Endothelial cell (in vitro differentiated cells): Measurements from ENCODE around the gene MPND. TPM values are rescaled to one million over a fixed set of nuclear protein-coding genes. Genes with fewer than 3 reads are reported as not detected.
A peak's percentile ranks its signal among the peaks of the same experiment; 100 is the strongest.

Experiments
- DNase-seq: peaks from one replicate; pipeline ENCODE4 v3.0.0; 2021; ENCODE audit warnings: low spot score
- H3K27ac Mint-ChIP-seq: one replicate; pipeline ENCODE4 v1.8.0; 2021; ENCODE audit warnings: mixed read lengths, inconsistent platforms; ENCODE audit not compliant: unreplicated experiment
- H3K27me3 Mint-ChIP-seq: one replicate; pipeline ENCODE4 v1.8.0; 2021; ENCODE audit warnings: mild to moderate bottlenecking, moderate library complexity, mixed read lengths, inconsistent platforms; ENCODE audit not compliant: unreplicated experiment
- H3K36me3 Mint-ChIP-seq: one replicate; pipeline ENCODE4 v1.8.0; 2021; ENCODE audit warnings: mild to moderate bottlenecking, low read depth, mixed read lengths, inconsistent platforms; ENCODE audit not compliant: unreplicated experiment
- H3K4me1 Mint-ChIP-seq: one replicate; pipeline ENCODE4 v1.8.0; 2021; ENCODE audit warnings: mild to moderate bottlenecking, mixed read lengths, inconsistent platforms; ENCODE audit not compliant: unreplicated experiment
- H3K4me3 Mint-ChIP-seq: one replicate; pipeline ENCODE4 v1.8.0; 2021; ENCODE audit warnings: mild to moderate bottlenecking, mixed read lengths, inconsistent platforms; ENCODE audit not compliant: unreplicated experiment
- H3K9me3 Mint-ChIP-seq: one replicate; pipeline ENCODE4 v1.8.0; 2021; ENCODE audit warnings: mixed read lengths, inconsistent platforms; ENCODE audit not compliant: unreplicated experiment
- total RNA-seq: library from RNA; stranded (reverse); fragmentation: NEBNext Ultra II Directional; extraction: Animal tissue kit (Norgen Biotek cat#: 25700); gene quantifications from one replicate; pipeline ENCODE4 v1.2.1, GENCODE V29; 2021; ENCODE audit not compliant: unreplicated experiment
- TF ChIP-seq, protein P1 (sequence below): fragments of 200-600 bp; sonication (generic); IDR thresholded peaks from one replicate; pipeline ENCODE4 v1.5.0; 2021; ENCODE audit warnings: antibody characterized with exemption; ENCODE audit not compliant: unreplicated experiment

MPND gene
- total RNA-seq, 1 donor from 2014 or later: 18.3 TPM

DNA sequence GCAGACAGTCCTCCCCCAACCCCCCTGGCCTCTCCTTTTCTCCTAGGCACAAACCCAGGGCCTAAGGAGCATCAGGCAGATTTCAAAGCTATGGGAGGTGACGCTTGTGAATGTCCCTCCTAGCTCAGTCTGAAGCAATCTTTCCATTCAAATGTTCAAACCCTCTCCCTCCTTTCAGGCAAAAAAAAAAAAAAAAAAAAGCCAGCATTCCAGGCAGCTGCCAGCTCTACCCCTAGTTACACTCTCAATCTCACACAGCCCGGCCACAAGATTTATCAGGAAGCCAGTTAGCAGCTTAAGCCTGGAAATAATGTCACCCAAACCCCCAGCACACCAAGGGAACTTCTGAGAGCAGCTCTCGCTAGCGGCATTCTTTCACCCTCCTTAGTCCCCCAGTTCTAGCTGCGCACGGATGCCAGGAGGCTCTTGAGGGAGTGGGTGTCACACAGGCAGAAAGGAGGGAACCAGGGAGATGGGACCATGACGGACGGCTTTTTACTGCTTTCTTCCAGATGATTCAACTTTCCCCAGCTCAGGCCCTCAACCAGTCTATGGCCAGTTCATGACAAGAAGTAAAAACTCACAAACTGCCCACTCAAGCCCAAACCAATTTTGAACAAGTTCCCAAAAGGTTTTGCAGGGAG lies 50.7 kb downstream of the MPND start:
- H3K9me3 Mint-ChIP-seq: no peaks in the 10 kb centered on the region
- H3K36me3 Mint-ChIP-seq: peaks cover 4% of the 10 kb centered on the region
- DNase-seq: no peak
- H3K4me3 Mint-ChIP-seq: peak overlapping the region; percentile 57
- TF ChIP-seq, protein P1, sequence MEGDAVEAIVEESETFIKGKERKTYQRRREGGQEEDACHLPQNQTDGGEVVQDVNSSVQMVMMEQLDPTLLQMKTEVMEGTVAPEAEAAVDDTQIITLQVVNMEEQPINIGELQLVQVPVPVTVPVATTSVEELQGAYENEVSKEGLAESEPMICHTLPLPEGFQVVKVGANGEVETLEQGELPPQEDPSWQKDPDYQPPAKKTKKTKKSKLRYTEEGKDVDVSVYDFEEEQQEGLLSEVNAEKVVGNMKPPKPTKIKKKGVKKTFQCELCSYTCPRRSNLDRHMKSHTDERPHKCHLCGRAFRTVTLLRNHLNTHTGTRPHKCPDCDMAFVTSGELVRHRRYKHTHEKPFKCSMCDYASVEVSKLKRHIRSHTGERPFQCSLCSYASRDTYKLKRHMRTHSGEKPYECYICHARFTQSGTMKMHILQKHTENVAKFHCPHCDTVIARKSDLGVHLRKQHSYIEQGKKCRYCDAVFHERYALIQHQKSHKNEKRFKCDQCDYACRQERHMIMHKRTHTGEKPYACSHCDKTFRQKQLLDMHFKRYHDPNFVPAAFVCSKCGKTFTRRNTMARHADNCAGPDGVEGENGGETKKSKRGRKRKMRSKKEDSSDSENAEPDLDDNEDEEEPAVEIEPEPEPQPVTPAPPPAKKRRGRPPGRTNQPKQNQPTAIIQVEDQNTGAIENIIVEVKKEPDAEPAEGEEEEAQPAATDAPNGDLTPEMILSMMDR: no peak
- H3K27me3 Mint-ChIP-seq: peaks cover 11% of the 10 kb centered on the region
- H3K4me1 Mint-ChIP-seq: peaks cover 58% of the 10 kb centered on the region
- peak overlapping the region; percentile 54 for H3K27ac Mint-ChIP-seq

DNA sequence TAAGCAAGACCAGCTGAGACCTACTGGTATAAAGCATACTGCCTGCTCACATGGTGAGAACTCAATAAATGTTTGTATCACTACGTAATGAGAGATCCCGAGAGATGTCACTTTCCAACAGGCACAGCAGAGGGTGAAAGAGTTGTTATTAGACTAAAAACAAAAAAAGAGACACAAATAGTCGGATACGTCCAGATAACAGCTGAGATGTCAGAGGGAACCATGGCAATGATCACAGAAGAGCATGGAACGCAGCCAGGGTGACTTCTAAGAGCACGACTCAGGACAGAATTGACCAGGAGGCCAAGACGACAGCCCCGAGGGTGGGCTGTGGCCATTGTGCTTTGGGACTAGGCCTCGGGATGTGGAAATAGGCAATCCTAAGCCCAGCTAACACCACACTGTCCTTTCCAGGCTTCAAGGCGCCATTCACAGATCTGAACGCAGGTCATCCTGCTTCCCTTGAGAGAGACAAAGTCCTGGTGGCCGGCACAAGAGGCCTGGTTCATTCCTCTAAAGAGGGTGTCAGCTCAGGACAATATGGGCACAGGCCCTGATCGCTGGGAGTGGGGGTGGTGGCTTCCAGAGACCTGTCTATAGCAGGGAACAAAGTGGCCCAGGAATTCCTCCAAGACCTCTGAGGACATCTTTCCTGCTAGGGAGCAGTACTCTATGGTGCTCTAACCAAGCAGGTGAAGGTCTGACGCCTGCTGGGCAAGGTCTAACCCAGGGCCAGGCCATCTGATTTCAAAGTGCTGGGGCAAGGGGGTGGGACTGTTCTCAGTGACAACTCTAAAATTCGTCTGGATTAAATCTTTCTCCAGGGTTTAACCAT lies 53.8 kb downstream of the MPND start:
- peaks cover 4% of the 10 kb centered on the region for H3K36me3 Mint-ChIP-seq
- TF ChIP-seq, protein P1: no peak
- no peak overlapping the region for H3K27ac Mint-ChIP-seq
- peaks cover 46% of the 10 kb centered on the region for H3K4me1 Mint-ChIP-seq
- no peak for DNase-seq
- no peaks in the 10 kb centered on the region for H3K9me3 Mint-ChIP-seq
- H3K27me3 Mint-ChIP-seq: peaks cover 10% of the 10 kb centered on the region
- no peak overlapping the region for H3K4me3 Mint-ChIP-seq

GRCh38 chr19:4399812-4400134 lies 56.4 kb downstream of the MPND start:
- H3K36me3 Mint-ChIP-seq: no peaks in the 10 kb centered on the region
- H3K9me3 Mint-ChIP-seq: no peaks in the 10 kb centered on the region
- peaks cover 10% of the 10 kb centered on the region for H3K27me3 Mint-ChIP-seq
- TF ChIP-seq, protein P1: no peak
- peak overlapping the region; percentile 84 for H3K27ac Mint-ChIP-seq
- no peak for DNase-seq
- H3K4me1 Mint-ChIP-seq: peaks cover 39% of the 10 kb centered on the region
- peak overlapping the region; percentile 94 for H3K4me3 Mint-ChIP-seq

DNA sequence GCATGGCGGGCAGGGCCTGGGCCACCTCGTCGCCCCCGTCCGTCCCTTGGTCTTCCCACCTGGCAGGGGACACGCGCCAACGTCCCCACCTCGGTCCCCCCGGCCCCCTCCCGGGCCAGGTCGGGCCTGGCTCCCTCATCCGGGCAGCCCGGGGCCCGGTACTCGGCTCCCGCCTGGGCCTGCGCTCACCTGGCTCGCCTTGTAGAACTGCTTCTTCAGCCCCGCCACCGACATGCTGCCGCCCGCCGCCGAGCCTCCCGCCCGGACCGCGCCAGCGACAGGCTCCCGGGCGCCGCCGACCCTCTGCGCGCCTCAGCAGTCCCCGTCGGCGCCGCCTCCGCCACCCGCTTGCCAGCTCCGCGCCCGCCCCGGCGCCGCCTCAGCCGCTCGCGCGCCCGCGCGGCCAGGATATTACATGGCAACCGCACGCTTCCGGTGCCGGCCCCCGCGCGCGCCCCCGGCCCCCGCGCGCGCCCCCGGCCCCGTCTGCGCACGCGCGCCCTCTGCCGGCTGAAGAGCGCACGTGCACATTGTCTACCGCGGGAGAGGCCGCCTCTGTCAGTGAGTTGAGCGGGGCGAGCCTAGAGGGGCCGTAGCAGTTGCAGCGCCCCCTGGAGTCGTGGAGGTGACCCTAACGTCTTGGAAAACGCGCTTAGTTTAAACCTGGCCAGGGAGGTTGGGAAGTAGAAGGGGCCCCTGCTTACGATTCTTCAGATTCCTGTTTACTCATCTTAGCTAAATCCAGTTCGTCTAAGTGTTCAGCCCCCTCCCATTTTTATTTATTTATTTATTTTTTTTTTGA lies 57.0 kb downstream of the MPND start, which contains the start of gene SH3GL1:
Gene SH3GL1, minus strand, starts transcription at position 413 of the 802 bp plus-strand sequence. Its CDS starts 179 bp downstream, at position 234.
- H3K27me3 Mint-ChIP-seq: peaks cover 10% of the 10 kb centered on the region
- peak; percentile 95 for DNase-seq
- H3K4me3 Mint-ChIP-seq: peak within 1 kb of the TSS; percentile 94
- H3K9me3 Mint-ChIP-seq: no peaks in the 10 kb centered on the region
- H3K27ac Mint-ChIP-seq: peak within 1 kb of the TSS; percentile 95
- TF ChIP-seq, protein P1: peak; percentile 91
- H3K36me3 Mint-ChIP-seq: no peaks in the 10 kb centered on the region
- peaks cover 34% of the 10 kb centered on the region for H3K4me1 Mint-ChIP-seq
